Activated B cell treated with CpG ODN at 0.5 μM for 24 hours (primary cell): ENCODE measurements around the gene DPF3. TPM values are rescaled to one million over a fixed set of nuclear protein-coding genes. Genes with fewer than 3 reads are reported as not detected.
A peak's percentile ranks its signal among the peaks of the same experiment; 100 is the strongest.

Source experiments
- ATAC-seq: fragments of 200-7000 bp; cut with Tn5 transposase; one replicate; pipeline ENCODE4 v1.10.0; 2021; ENCODE audit warnings: low read depth, mild to moderate bottlenecking, moderate library complexity
- CTCF ChIA-PET: fragments of 350-600 bp; sonication (Branson Sonifier 250); formaldehyde crosslinking; loops from one replicate; lab custom pipeline; 2021; ENCODE audit warnings: antibody characterized with exemption; lab: Charles Lee
- POLR2A ChIA-PET: fragments of 350-600 bp; sonication (Branson Sonifier 250); formaldehyde crosslinking; loops from one replicate; lab custom pipeline; 2021; ENCODE audit warnings: antibody characterized with exemption; lab: Charles Lee
- DNase-seq: peaks from one replicate; pipeline ENCODE4 v3.0.0; 2022
- H3K27ac Mint-ChIP-seq: one replicate; pipeline ENCODE4 v1.8.0; 2020; ENCODE audit warnings: mixed read lengths
- H3K27me3 Mint-ChIP-seq: one replicate; pipeline ENCODE4 v1.8.0; 2021; ENCODE audit warnings: mixed read lengths
- H3K36me3 Mint-ChIP-seq: one replicate; pipeline ENCODE4 v1.8.0; 2021; ENCODE audit warnings: low read depth, mixed read lengths
- H3K4me1 Mint-ChIP-seq: one replicate; pipeline ENCODE4 v1.8.0; 2021; ENCODE audit warnings: mixed read lengths
- H3K4me3 Mint-ChIP-seq: one replicate; pipeline ENCODE4 v1.8.0; 2020; ENCODE audit warnings: mild to moderate bottlenecking, mixed read lengths
- H3K9me3 Mint-ChIP-seq: one replicate; pipeline ENCODE4 v1.8.0; 2020; ENCODE audit warnings: mixed read lengths
- intact Hi-C: fragments of 100-400 bp; cut with micrococcal nuclease; formaldehyde crosslinking; loops from one replicate; pipeline ENCODE4 v1.15.1; 2024
- total RNA-seq: library from RNA; stranded (reverse); gene quantifications from 2 replicates; pipeline ENCODE4 v1.2.3, GENCODE V29; 2022
- TF ChIP-seq, protein P1 (sequence below): fragments of 200-600 bp; IDR thresholded peaks from one replicate; pipeline ENCODE4 v1.8.0; 2022; ENCODE audit warnings: antibody characterized with exemption, mild to moderate bottlenecking

Gene DPF3
- total RNA-seq, 1 donor from 2014 or later, result 3.5 TPM

DNA sequence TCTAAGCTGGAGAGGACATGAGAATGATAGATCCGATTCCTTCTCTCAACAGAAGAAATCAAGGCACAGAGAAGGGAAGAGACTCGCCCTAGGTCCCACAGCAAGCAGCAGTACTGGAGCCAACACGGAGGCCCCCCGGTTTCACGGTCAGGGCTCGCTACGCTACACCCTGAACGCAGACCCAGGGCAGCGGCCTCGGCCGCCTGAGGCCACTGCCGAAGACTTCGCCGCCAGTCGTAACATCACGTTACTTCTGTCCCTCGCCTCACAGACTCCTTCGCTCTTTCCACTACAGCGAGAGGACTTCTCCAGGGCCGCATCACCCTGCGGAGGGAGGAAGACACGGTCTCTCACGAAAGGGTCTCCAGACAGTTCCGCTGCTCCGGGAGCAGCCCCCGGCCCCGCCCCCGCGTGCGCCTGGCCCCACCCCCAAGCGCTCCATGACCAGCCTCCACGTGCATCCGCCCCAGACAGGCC lies 32.0 kb upstream of the DPF3 start:
- TF ChIP-seq, protein P1, sequence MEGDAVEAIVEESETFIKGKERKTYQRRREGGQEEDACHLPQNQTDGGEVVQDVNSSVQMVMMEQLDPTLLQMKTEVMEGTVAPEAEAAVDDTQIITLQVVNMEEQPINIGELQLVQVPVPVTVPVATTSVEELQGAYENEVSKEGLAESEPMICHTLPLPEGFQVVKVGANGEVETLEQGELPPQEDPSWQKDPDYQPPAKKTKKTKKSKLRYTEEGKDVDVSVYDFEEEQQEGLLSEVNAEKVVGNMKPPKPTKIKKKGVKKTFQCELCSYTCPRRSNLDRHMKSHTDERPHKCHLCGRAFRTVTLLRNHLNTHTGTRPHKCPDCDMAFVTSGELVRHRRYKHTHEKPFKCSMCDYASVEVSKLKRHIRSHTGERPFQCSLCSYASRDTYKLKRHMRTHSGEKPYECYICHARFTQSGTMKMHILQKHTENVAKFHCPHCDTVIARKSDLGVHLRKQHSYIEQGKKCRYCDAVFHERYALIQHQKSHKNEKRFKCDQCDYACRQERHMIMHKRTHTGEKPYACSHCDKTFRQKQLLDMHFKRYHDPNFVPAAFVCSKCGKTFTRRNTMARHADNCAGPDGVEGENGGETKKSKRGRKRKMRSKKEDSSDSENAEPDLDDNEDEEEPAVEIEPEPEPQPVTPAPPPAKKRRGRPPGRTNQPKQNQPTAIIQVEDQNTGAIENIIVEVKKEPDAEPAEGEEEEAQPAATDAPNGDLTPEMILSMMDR, result no peak
- Mint-ChIP-seq H3K9me3 (no peaks in the 10 kb centered on the region), H3K4me3 (peak overlapping the region; percentile 98), H3K4me1 (peaks cover 17% of the 10 kb centered on the region), H3K36me3 (peaks cover 7% of the 10 kb centered on the region), H3K27ac (peak overlapping the region; percentile 98), H3K27me3 (no peaks in the 10 kb centered on the region)
- intact Hi-C loops, result loop anchor here (1.0 kb wide), 7 partner anchors 21 to 409 kb away; partner anchors contain the start of genes DPF3, PSEN1, RBM25 and ZFYVE1
- ChIA-PET CTCF (interaction anchor here (0.8 to 1.6 kb wide), 5 partner anchors 21 to 410 kb away, joined by 3 to 6 read pairs (median 3); no protein-coding TSS in a partner anchor), POLR2A (interaction anchor here (0.6 to 1.8 kb wide), 6 partner anchors 25 to 212 kb away, joined by 3 to 18 read pairs (median 4); partner anchors contain the start of genes DPF3, PSEN1 and RBM25)
- DNase-seq, result no peak
- ATAC-seq, result no peak

DNA sequence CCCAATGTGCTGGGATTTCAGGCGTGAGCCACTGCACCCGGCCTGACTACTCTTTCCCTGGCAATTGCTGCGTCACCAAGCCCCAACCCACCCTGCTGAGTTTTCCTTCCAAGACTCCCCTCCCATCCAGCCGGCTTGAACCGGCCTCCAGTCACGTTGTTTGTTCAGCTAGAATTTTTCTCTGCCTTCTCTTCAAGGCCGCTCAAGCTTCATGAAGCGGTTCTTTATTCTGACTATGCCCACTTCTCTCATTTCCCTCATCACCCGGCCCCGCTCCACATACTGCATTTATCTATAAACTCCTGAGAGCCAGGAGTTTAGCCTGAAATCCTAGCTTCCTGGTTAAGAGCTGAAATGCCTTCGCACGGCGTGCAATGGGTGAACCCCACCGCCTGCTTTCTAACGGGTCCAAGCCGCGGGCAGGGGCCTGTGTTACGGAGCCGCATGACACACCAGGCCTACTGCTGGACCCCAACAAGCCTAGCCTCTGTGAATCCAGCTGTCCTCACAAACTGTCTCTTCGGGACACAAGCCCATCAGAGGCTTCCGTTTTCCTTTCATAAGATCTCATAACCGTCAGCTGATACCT lies 31.4 kb upstream of the DPF3 start:
- ChIA-PET CTCF (interaction anchor here (0.6 to 1.6 kb wide), 5 partner anchors 20 to 409 kb away, joined by 3 read pairs; no protein-coding TSS in a partner anchor), POLR2A (no interaction called here)
- intact Hi-C loops, result no loop called here
- TF ChIP-seq, protein P1, result no peak
- ATAC-seq (no peak), DNase-seq (no peak)
- Mint-ChIP-seq H3K4me1 (peaks cover 14% of the 10 kb centered on the region), H3K36me3 (peaks cover 5% of the 10 kb centered on the region), H3K9me3 (no peaks in the 10 kb centered on the region), H3K4me3 (peak overlapping the region; percentile 98), H3K27ac (no peak overlapping the region), H3K27me3 (peaks cover under 1% of the 10 kb centered on the region)

DNA sequence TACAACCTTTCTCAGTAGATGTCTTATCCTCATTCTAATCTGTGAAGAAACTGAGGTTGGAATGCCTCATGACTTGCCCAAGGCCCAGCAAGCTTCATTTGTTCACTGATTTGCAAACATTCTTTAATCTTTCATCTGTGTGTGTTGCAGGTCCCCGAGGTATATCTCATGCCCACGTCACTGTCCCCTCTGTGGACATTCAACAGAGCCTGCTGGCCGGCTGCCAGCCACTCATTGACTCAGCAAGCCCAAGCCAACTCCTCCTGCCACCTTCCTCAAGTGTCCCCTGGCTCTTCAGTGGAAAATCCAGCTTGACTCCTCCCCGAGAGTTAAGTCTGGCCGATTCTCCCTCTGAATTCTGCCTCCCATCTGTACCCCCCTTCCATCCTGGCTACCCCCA lies 30.4 kb upstream of the DPF3 start:
- no peak for ATAC-seq
- CTCF ChIA-PET, result interaction anchor here (1.6 kb wide), 1 partner anchor 408 kb away, joined by 3 read pairs; no protein-coding TSS in a partner anchor
- Mint-ChIP-seq H3K4me1 (peaks cover 12% of the 10 kb centered on the region), H3K27ac (no peak overlapping the region), H3K9me3 (no peaks in the 10 kb centered on the region), H3K4me3 (no peak overlapping the region), H3K27me3 (peaks cover 5% of the 10 kb centered on the region), H3K36me3 (peaks cover 5% of the 10 kb centered on the region)
- TF ChIP-seq, protein P1, result no peak
- intact Hi-C loops, result no loop called here
- DNase-seq, result no peak
- POLR2A ChIA-PET, result no interaction called here

DNA sequence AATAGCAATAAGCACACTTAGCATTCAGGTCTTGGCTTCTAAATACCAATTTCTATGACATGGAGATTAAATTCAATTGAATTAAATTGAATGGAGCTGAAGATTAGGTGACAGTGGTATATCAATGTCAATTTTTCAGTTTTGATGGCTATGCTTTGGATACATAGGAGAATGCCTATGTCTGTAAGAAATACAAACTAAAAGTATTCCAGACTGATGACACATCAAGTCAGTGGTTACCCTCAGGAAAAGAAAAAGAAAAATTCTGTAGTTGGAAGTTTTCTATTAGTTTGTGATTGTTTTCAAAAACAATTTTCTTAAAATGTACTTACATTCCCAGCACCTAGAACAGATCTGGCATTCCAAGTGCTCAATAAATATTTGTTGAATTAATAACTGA lies 27.5 kb upstream of the DPF3 start:
- Mint-ChIP-seq H3K4me3 (no peak overlapping the region), H3K9me3 (no peaks in the 10 kb centered on the region), H3K27me3 (peaks cover 5% of the 10 kb centered on the region), H3K36me3 (peaks cover 2% of the 10 kb centered on the region), H3K4me1 (peaks cover 4% of the 10 kb centered on the region), H3K27ac (no peak overlapping the region)
- CTCF ChIA-PET, result no interaction called here
- TF ChIP-seq, protein P1, result no peak
- ATAC-seq, result no peak
- no peak for DNase-seq
- POLR2A ChIA-PET, result no interaction called here
- intact Hi-C loops, result no loop called here

DNA sequence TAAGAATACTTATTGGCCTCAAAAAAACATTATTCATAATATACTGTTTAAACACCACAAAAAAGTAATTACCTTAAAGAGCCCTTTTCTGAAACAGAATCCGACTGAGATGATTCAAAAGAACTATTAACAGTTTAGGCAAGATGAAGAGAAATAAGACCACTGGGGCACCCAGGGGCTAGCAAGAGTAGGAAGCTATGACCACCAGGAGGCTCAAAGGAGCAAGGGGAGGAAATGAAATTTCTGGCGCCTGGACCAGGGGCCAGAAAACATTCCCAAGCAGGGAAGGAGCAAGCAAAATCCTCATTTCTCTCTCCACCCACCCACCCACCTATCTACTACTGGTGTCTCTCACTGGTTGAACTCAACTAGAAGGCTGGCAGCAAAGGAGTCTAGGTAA lies 26.1 kb upstream of the DPF3 start:
- no peak overlapping the region for H3K27ac Mint-ChIP-seq
- DNase-seq (no peak), ATAC-seq (no peak)
- H3K9me3 Mint-ChIP-seq, result no peaks in the 10 kb centered on the region
- intact Hi-C loops, result no loop called here
- H3K36me3 Mint-ChIP-seq, result no peaks in the 10 kb centered on the region
- H3K27me3 Mint-ChIP-seq, result peaks cover 7% of the 10 kb centered on the region
- no peaks in the 10 kb centered on the region for H3K4me1 Mint-ChIP-seq
- no peak overlapping the region for H3K4me3 Mint-ChIP-seq
- CTCF ChIA-PET, result interaction anchor here (1.7 kb wide), 1 partner anchor 406 kb away, joined by 3 read pairs; no protein-coding TSS in a partner anchor
- POLR2A ChIA-PET, result no interaction called here
- TF ChIP-seq, protein P1, result no peak
